HG03565 (cell line): ENCODE measurements around the gene CROCC.
"Not testable (repeated sequence)": the region's sequence is repeated elsewhere in the genome, so short reads cannot be mapped to it uniquely, and the experiment has no call there.

Experiments
- ATAC-seq: cut with Tn5 transposase; IDR thresholded peaks from one replicate; pipeline ENCODE4 v1.9.1; 2021; ENCODE audit warnings: mild to moderate bottlenecking, moderate library complexity; ENCODE audit not compliant: unreplicated experiment

Gene CROCC

GRCh38 chr1:16914928-16915626, 6.7 kb upstream of the CROCC start:
- ATAC-seq = not testable (repeated sequence)

- no peak for ATAC-seq
Measured at GRCh38 chr1:16915627-16915973, 6.1 kb upstream of the CROCC start.

GRCh38 chr1:16916036-16916880, 5.5 kb upstream of the CROCC start:
- ATAC-seq = not testable (repeated sequence)

GRCh38 chr1:16918371-16918770, 3.4 kb upstream of the CROCC start:
- ATAC-seq = no peak

GRCh38 chr1:16918936-16919665, 2.6 kb upstream of the CROCC start:
- ATAC-seq = not testable (repeated sequence)

- ATAC-seq = no peak
Measured at GRCh38 chr1:16920951-16921350, 780 bp upstream of the CROCC start.

GRCh38 chr1:16922466-16922865, 735 bp downstream of the CROCC start:
- ATAC-seq = no peak

- no peak for ATAC-seq
Measured at GRCh38 chr1:16922885-16923431, 1.2 kb downstream of the CROCC start.

GRCh38 chr1:16924216-16924918, 2.6 kb downstream of the CROCC start:
- ATAC-seq = no peak

GRCh38 chr1:16924919-16925477, 3.3 kb downstream of the CROCC start:
- no peak for ATAC-seq

- ATAC-seq = no peak
Measured at GRCh38 chr1:16925635-16926490, 4.1 kb downstream of the CROCC start.

- no peak for ATAC-seq
Measured at GRCh38 chr1:16926491-16927073, 4.9 kb downstream of the CROCC start.

GRCh38 chr1:16927256-16927655, 5.5 kb downstream of the CROCC start:
- ATAC-seq = no peak

GRCh38 chr1:16927711-16928485, 6.2 kb downstream of the CROCC start:
- no peak for ATAC-seq

- ATAC-seq = not testable (repeated sequence)
Measured at GRCh38 chr1:16929146-16930041, 7.7 kb downstream of the CROCC start.

GRCh38 chr1:16931206-16931934, 9.6 kb downstream of the CROCC start:
- ATAC-seq = not testable (repeated sequence)

GRCh38 chr1:16933945-16934344, 12.2 kb downstream of the CROCC start:
- ATAC-seq = not testable (repeated sequence)
